ENCODE data around the gene OSBPL1A.
A peak's percentile ranks its signal among the peaks of the same experiment; 100 is the strongest.

OSBPL1A gene

GRCh38 chr18:24204904-24205303 lies 192.7 kb downstream of the OSBPL1A start:
- H3K9me3 ChIP-seq (ENCODE audit: control extremely low read depth in 1 of 5, control insufficient read depth in 4 of 5, insufficient read depth in 2 of 5, low read depth in 1 of 5, low read length in 4 of 5), result no peaks in the 10 kb centered on the region
- CTCF ChIA-PET, result interaction anchor here (0.6 kb wide), 1 partner anchor 186 kb away, joined by 3 read pairs; no protein-coding TSS in a partner anchor
- 100% methylated on average over 3 of the region's 3 CpGs for WGBS (ENCODE audit: insufficient coverage)
- DNase-seq, result no peak
- H3K36me3 ChIP-seq (ENCODE audit: control insufficient read depth in 4 of 4, insufficient read depth in 4 of 4, low read length in 3 of 4), result peaks cover 0 to 7% (median 2%) of the 10 kb centered on the region in 4 experiments
- POLR2A ChIA-PET, result no interaction called here
- H3K4me1 ChIP-seq (ENCODE audit: control extremely low read depth in 1 of 4, control insufficient read depth in 4 of 4, insufficient read depth in 4 of 4, low read length in 3 of 4), result no peaks in the 10 kb centered on the region
- no peaks in the 10 kb centered on the region for H3K27me3 ChIP-seq (replicated peaks in 2 of 5; ENCODE audit: control insufficient read depth in 4 of 5, insufficient read depth in 5 of 5, low read length in 4 of 5)
- no peak overlapping the region for H3K27ac ChIP-seq (ENCODE audit: insufficient read depth in 1 of 2, low read depth in 1 of 2, low read length in 2 of 2, poor library complexity in 1 of 2, severe bottlenecking in 2 of 2)
- H3K4me3 ChIP-seq (ENCODE audit: control insufficient read depth in 1 of 7, extremely low read depth in 1 of 7, insufficient read depth in 4 of 7, low read depth in 2 of 7, low read length in 6 of 7), result no peak overlapping the region

GRCh38 chr18:24201699-24202687 lies 195.6 kb downstream of the OSBPL1A start:
- ChIA-PET POLR2A (no interaction called here), CTCF (interaction anchor here (1.3 kb wide), 1 partner anchor 10 kb away, joined by 3 read pairs; no protein-coding TSS in a partner anchor)
- 94% methylated on average over 5 of the region's 8 CpGs for WGBS (ENCODE audit: insufficient coverage)
- peaks cover 0 to 5% (median under 1%) of the 10 kb centered on the region in 4 experiments for H3K36me3 ChIP-seq (ENCODE audit: control insufficient read depth in 4 of 4, insufficient read depth in 4 of 4, low read length in 3 of 4)
- no peak overlapping the region for H3K27ac ChIP-seq (ENCODE audit: insufficient read depth in 1 of 2, low read depth in 1 of 2, low read length in 2 of 2, poor library complexity in 1 of 2, severe bottlenecking in 2 of 2)
- H3K4me3 ChIP-seq (ENCODE audit: control insufficient read depth in 1 of 7, extremely low read depth in 1 of 7, insufficient read depth in 4 of 7, low read depth in 2 of 7, low read length in 6 of 7), result no peak overlapping the region
- no peaks in the 10 kb centered on the region for H3K9me3 ChIP-seq (ENCODE audit: control extremely low read depth in 1 of 5, control insufficient read depth in 4 of 5, insufficient read depth in 2 of 5, low read depth in 1 of 5, low read length in 4 of 5)
- no peak for DNase-seq
- H3K27me3 ChIP-seq (replicated peaks in 2 of 5; ENCODE audit: control insufficient read depth in 4 of 5, insufficient read depth in 5 of 5, low read length in 4 of 5), result no peaks in the 10 kb centered on the region
- no peaks in the 10 kb centered on the region for H3K4me1 ChIP-seq (ENCODE audit: control extremely low read depth in 1 of 4, control insufficient read depth in 4 of 4, insufficient read depth in 4 of 4, low read length in 3 of 4)

- Histone ChIP-seq H3K27me3 (replicated peaks in 2 of 5; ENCODE audit: control insufficient read depth in 4 of 5, insufficient read depth in 5 of 5, low read length in 4 of 5) (no peaks in the 10 kb centered on the region), H3K36me3 (ENCODE audit: control insufficient read depth in 4 of 4, insufficient read depth in 4 of 4, low read length in 3 of 4) (peaks cover 0 to 4% (median 0%) of the 10 kb centered on the region in 4 experiments), H3K9me3 (ENCODE audit: control extremely low read depth in 1 of 5, control insufficient read depth in 4 of 5, insufficient read depth in 2 of 5, low read depth in 1 of 5, low read length in 4 of 5) (no peaks in the 10 kb centered on the region), H3K4me3 (ENCODE audit: control insufficient read depth in 1 of 7, extremely low read depth in 1 of 7, insufficient read depth in 4 of 7, low read depth in 2 of 7, low read length in 6 of 7) (no peak overlapping the region), H3K27ac (ENCODE audit: insufficient read depth in 1 of 2, low read depth in 1 of 2, low read length in 2 of 2, poor library complexity in 1 of 2, severe bottlenecking in 2 of 2) (no peak overlapping the region), H3K4me1 (ENCODE audit: control extremely low read depth in 1 of 4, control insufficient read depth in 4 of 4, insufficient read depth in 4 of 4, low read length in 3 of 4) (no peaks in the 10 kb centered on the region)
- ChIA-PET CTCF (interaction anchor here (0.9 kb wide), 1 partner anchor 90 kb away, joined by 3 read pairs; no protein-coding TSS in a partner anchor), POLR2A (no interaction called here)
- 93% methylated on average over 4 of the region's 11 CpGs for WGBS (ENCODE audit: insufficient coverage)
- peak in 1 of 3 donors; percentile 6 for DNase-seq
These were observed 196.9 kb downstream of the OSBPL1A start for GRCh38 chr18:24200494-24201290.

- ChIA-PET POLR2A (no interaction called here), CTCF (interaction anchor here (0.9 kb wide), 1 partner anchor 91 kb away, joined by 3 read pairs; no protein-coding TSS in a partner anchor)
- no peak overlapping the region for H3K4me3 ChIP-seq (ENCODE audit: control insufficient read depth in 1 of 7, extremely low read depth in 1 of 7, insufficient read depth in 4 of 7, low read depth in 2 of 7, low read length in 6 of 7)
- WGBS (ENCODE audit: insufficient coverage), result 100% methylated on average over 3 of the region's 5 CpGs
- H3K4me1 ChIP-seq (ENCODE audit: control extremely low read depth in 1 of 4, control insufficient read depth in 4 of 4, insufficient read depth in 4 of 4, low read length in 3 of 4), result no peaks in the 10 kb centered on the region
- H3K9me3 ChIP-seq (ENCODE audit: control extremely low read depth in 1 of 5, control insufficient read depth in 4 of 5, insufficient read depth in 2 of 5, low read depth in 1 of 5, low read length in 4 of 5), result no peaks in the 10 kb centered on the region
- H3K27ac ChIP-seq (ENCODE audit: insufficient read depth in 1 of 2, low read depth in 1 of 2, low read length in 2 of 2, poor library complexity in 1 of 2, severe bottlenecking in 2 of 2), result no peak overlapping the region
- no peak for DNase-seq
- H3K27me3 ChIP-seq (replicated peaks in 2 of 5; ENCODE audit: control insufficient read depth in 4 of 5, insufficient read depth in 5 of 5, low read length in 4 of 5), result no peaks in the 10 kb centered on the region
- H3K36me3 ChIP-seq (ENCODE audit: control insufficient read depth in 4 of 4, insufficient read depth in 4 of 4, low read length in 3 of 4), result peaks cover 0 to 10% (median under 1%) of the 10 kb centered on the region in 4 experiments
These were observed 198.2 kb downstream of the OSBPL1A start for GRCh38 chr18:24199372-24199962.

GRCh38 chr18:24198461-24198860 lies 199.2 kb downstream of the OSBPL1A start:
- Histone ChIP-seq H3K4me3 (ENCODE audit: control insufficient read depth in 1 of 7, extremely low read depth in 1 of 7, insufficient read depth in 4 of 7, low read depth in 2 of 7, low read length in 6 of 7) (no peak overlapping the region), H3K4me1 (ENCODE audit: control extremely low read depth in 1 of 4, control insufficient read depth in 4 of 4, insufficient read depth in 4 of 4, low read length in 3 of 4) (no peaks in the 10 kb centered on the region), H3K36me3 (ENCODE audit: control insufficient read depth in 4 of 4, insufficient read depth in 4 of 4, low read length in 3 of 4) (peaks cover 0 to 10% (median 1%) of the 10 kb centered on the region in 4 experiments), H3K27ac (ENCODE audit: insufficient read depth in 1 of 2, low read depth in 1 of 2, low read length in 2 of 2, poor library complexity in 1 of 2, severe bottlenecking in 2 of 2) (no peak overlapping the region), H3K27me3 (replicated peaks in 2 of 5; ENCODE audit: control insufficient read depth in 4 of 5, insufficient read depth in 5 of 5, low read length in 4 of 5) (no peaks in the 10 kb centered on the region), H3K9me3 (ENCODE audit: control extremely low read depth in 1 of 5, control insufficient read depth in 4 of 5, insufficient read depth in 2 of 5, low read depth in 1 of 5, low read length in 4 of 5) (no peaks in the 10 kb centered on the region)
- CTCF ChIA-PET, result interaction anchor here (1.0 kb wide), 1 partner anchor 31 kb away, joined by 4 read pairs; no protein-coding TSS in a partner anchor
- DNase-seq, result no peak
- 92% methylated on average over 6 of the region's 9 CpGs for WGBS (ENCODE audit: insufficient coverage)
- POLR2A ChIA-PET, result no interaction called here

- DNase-seq, result no peak
- no peaks in the 10 kb centered on the region for H3K27me3 ChIP-seq (replicated peaks in 2 of 5; ENCODE audit: control insufficient read depth in 4 of 5, insufficient read depth in 5 of 5, low read length in 4 of 5)
- WGBS (ENCODE audit: insufficient coverage), result no CpG with 5 or more reads among the region's 1 CpG
- ChIA-PET CTCF (interaction anchor here (1.0 kb wide), 1 partner anchor 32 kb away, joined by 4 read pairs; no protein-coding TSS in a partner anchor), POLR2A (no interaction called here)
- H3K36me3 ChIP-seq (ENCODE audit: control insufficient read depth in 4 of 4, insufficient read depth in 4 of 4, low read length in 3 of 4), result peaks cover 0 to 10% (median 2%) of the 10 kb centered on the region in 4 experiments
- no peaks in the 10 kb centered on the region for H3K4me1 ChIP-seq (ENCODE audit: control extremely low read depth in 1 of 4, control insufficient read depth in 4 of 4, insufficient read depth in 4 of 4, low read length in 3 of 4)
- no peak overlapping the region for H3K27ac ChIP-seq (ENCODE audit: insufficient read depth in 1 of 2, low read depth in 1 of 2, low read length in 2 of 2, poor library complexity in 1 of 2, severe bottlenecking in 2 of 2)
- no peaks in the 10 kb centered on the region for H3K9me3 ChIP-seq (ENCODE audit: control extremely low read depth in 1 of 5, control insufficient read depth in 4 of 5, insufficient read depth in 2 of 5, low read depth in 1 of 5, low read length in 4 of 5)
- no peak overlapping the region for H3K4me3 ChIP-seq (ENCODE audit: control insufficient read depth in 1 of 7, extremely low read depth in 1 of 7, insufficient read depth in 4 of 7, low read depth in 2 of 7, low read length in 6 of 7)
These were observed 200.2 kb downstream of the OSBPL1A start for GRCh38 chr18:24197412-24197811.
